GM12878 (cell line): ENCODE measurements around the gene SPG7. TPM values are rescaled to one million over a fixed set of nuclear protein-coding genes. Genes with fewer than 3 reads are reported as not detected.
"Not testable (repeated sequence)": the region's sequence is repeated elsewhere in the genome, so short reads cannot be mapped to it uniquely, and the experiment has no call there.

Experiments used
- ATAC-seq: fragments of 200-7000 bp; cut with Tn5 transposase; 3 replicates; pipeline ENCODE4 v1.9.1; 2020; ENCODE audit warnings: mild to moderate bottlenecking, moderate library complexity
- BruUV-seq: library from RNA; stranded (reverse); fragments of 400-500 nt; replicated peaks from 2 replicates; lab custom pipeline; 2021; lab: Mats Ljungman, UMichigan
- CTCF ChIA-PET: fragments of 300-600 bp; sonication (Branson Sonifier 250); formaldehyde crosslinking; extraction: SDS; loops from one replicate; lab custom pipeline; 2021; ENCODE audit warnings: inconsistent platforms; lab: Yijun Ruan, JAX
- POLR2A ChIA-PET: fragments of 350-600 bp; formaldehyde crosslinking; extraction: SDS; loops from one replicate; lab custom pipeline; 2021; ENCODE audit warnings: inconsistent platforms; lab: Charles Lee
- RAD21 ChIA-PET: fragments of 300-600 bp; sonication (Branson Sonifier 250); formaldehyde crosslinking; loops from one replicate; lab custom pipeline; 2023; ENCODE audit warnings: antibody characterized with exemption; ENCODE audit not compliant: unreplicated experiment; lab: Charles Lee
- SMC1A ChIA-PET: fragments of 300-600 bp; sonication (Branson Sonifier 250); formaldehyde crosslinking; loops from one replicate; lab custom pipeline; 2023; ENCODE audit not compliant: unreplicated experiment, uncharacterized antibody; lab: Charles Lee
- DNase-seq: peaks from one replicate; pipeline ENCODE4 v3.0.0-alpha.2; 2011; ENCODE audit warnings: low read depth, low spot score
- FAIRE-seq: peaks from 3 replicates; lab custom pipeline; 2011; peaks lifted over from hg19 to GRCh38; lab: Jason Lieb, UNC
- H2AFZ ChIP-seq: 2 replicates; pipeline ENCODE4 v1.6.0; 2011; ENCODE audit warnings: low read depth, low read length, control low read depth; ENCODE audit not compliant: control insufficient read depth
- H3K27ac ChIP-seq: 2 replicates; pipeline ENCODE4 v1.5.1; 2011; ENCODE audit warnings: control low read depth; ENCODE audit not compliant: control insufficient read depth, insufficient read depth
- H3K27me3 ChIP-seq, 2 experiments: replicated peaks in 1 of 2; 2 replicates each; pipeline versions ENCODE4 v1.6.0 to v1.6.1; 2011; ENCODE audit warnings: low read length in 1 of 2; ENCODE audit not compliant: control insufficient read depth in 2 of 2, insufficient read depth in 2 of 2
- H3K36me3 ChIP-seq, 2 experiments: 2 replicates each; pipeline ENCODE4 v1.5.1; 2011; ENCODE audit warnings: low read length in 1 of 2; ENCODE audit not compliant: control insufficient read depth in 2 of 2, insufficient read depth in 2 of 2
- H3K4me1 ChIP-seq: 2 replicates; pipeline ENCODE4 v1.6.1; 2011; ENCODE audit warnings: mild to moderate bottlenecking, low read length, moderate library complexity, mixed read lengths; ENCODE audit not compliant: control insufficient read depth, insufficient read depth
- H3K4me2 ChIP-seq: 2 replicates; pipeline ENCODE4 v1.6.0; 2011; ENCODE audit warnings: control low read depth; ENCODE audit not compliant: control insufficient read depth, insufficient read depth
- H3K4me3 ChIP-seq: fragments of 200-600 bp; sonication (generic); 2 replicates; pipeline ENCODE4 v1.5.1; 2016
- H3K79me2 ChIP-seq: 2 replicates; pipeline ENCODE4 v1.6.0; 2011; ENCODE audit warnings: low read length; ENCODE audit not compliant: control insufficient read depth, insufficient read depth
- H3K9ac ChIP-seq: 2 replicates; pipeline ENCODE4 v1.8.0; 2011; ENCODE audit warnings: low read length, control low read depth, mixed read lengths; ENCODE audit not compliant: control insufficient read depth, insufficient read depth
- H3K9me3 ChIP-seq: replicated peaks from 3 replicates; pipeline ENCODE4 v1.5.1; 2011; ENCODE audit warnings: mild to moderate bottlenecking, low read length; ENCODE audit not compliant: control insufficient read depth, insufficient read depth
- H4K20me1 ChIP-seq: 2 replicates; pipeline ENCODE4 v1.6.0; 2011; ENCODE audit not compliant: control insufficient read depth, insufficient read depth
- E2F8 ChIP-seq: fragments of 450-650 bp; IDR thresholded peaks from 2 replicates; pipeline ENCODE4 v1.6.1; 2018; ENCODE audit warnings: mild to moderate bottlenecking, low read depth, moderate library complexity; ENCODE audit not compliant: partially characterized antibody
- EGR1 ChIP-seq, 2 experiments: IDR thresholded peaks; 1 replicate in 1 of 2; 2 replicates in 1 of 2; pipeline ENCODE4 v1.6.1; 2011 to 2012; ENCODE audit warnings: low read depth in 2 of 2, low read length in 2 of 2, borderline replicate concordance in 1 of 2, mild to moderate bottlenecking in 1 of 2, moderate library complexity in 1 of 2
- MTA3 ChIP-seq: IDR thresholded peaks from 2 replicates; pipeline ENCODE4 v1.6.1; 2012; ENCODE audit warnings: low read length, inconsistent platforms, borderline replicate concordance
- RAD21 ChIP-seq: IDR thresholded peaks from 2 replicates; pipeline ENCODE4 v1.6.1; 2011; ENCODE audit warnings: mild to moderate bottlenecking, low read depth, low read length, moderate library complexity; ENCODE audit not compliant: insufficient read depth
- WGBS: methylation state at CpG from one replicate; pipeline ENCODE4 v1.1.6; 2016; ENCODE audit warnings: low lambda C conversion rate; ENCODE audit not compliant: insufficient replicate concordance, insufficient coverage; ENCODE audit errors: missing lambda C conversion rate; 5-methylcytosine and 5-hydroxymethylcytosine counted together
- in situ Hi-C: fragments of 300-500 bp; cut with MboI; formaldehyde crosslinking; loops from 9 replicates; pipeline ENCODE4 v1.14.3; 2018; ENCODE audit warnings: mixed read lengths
- intact Hi-C: fragments of 100-400 bp; cut with micrococcal nuclease; formaldehyde crosslinking; loops from one replicate; pipeline ENCODE4 v1.14.2; 2022; ENCODE audit not compliant: unreplicated experiment
- polyA plus RNA-seq, 11 experiments: library from polyadenylated mRNA; depleted of rRNA in 4 of 11; unstranded in 6 of 11; stranded (reverse) in 5 of 11; fragments of >200 nt; fragmentation: Nextera tagmentation in 4 of 11; fragmentation: Illumina TruSeq in 1 of 11; extraction: Ambion mirVana in 4 of 11; extraction: Trizol in 1 of 11; gene quantifications; 1 replicate in 1 of 11; 2 replicates in 10 of 11; pipeline versions ENCODE4 v1.2.1 to v1.2.3, GENCODE V29; 2011 to 2016; ENCODE audit warnings: inconsistent platforms in 2 of 11, missing spikeins in 2 of 11, low read depth in 1 of 11
- total RNA-seq, 4 experiments: library from RNA; depleted of rRNA in 3 of 4; stranded (reverse); fragments of >200 nt in 3 of 4; fragmentation: Illumina TruSeq in 1 of 4; extraction: Trizol in 1 of 4; gene quantifications; 2 replicates each; pipeline versions ENCODE4 v1.2.1 to v1.2.3, GENCODE V29; 2013 to 2021

The SPG7 gene
- total and polyA plus RNA-seq, 10 of the 15 experiments (the other 5 are each of a cell fraction or from before 2014, with no cell fraction given), result 5.9 to 75.9 (median 52.5) TPM

- TF ChIP-seq RAD21 (no peak), MTA3 (no peak)
Measured at GRCh38 chr16:89586218-89586617, 78.0 kb downstream of the SPG7 start (continued).

DNA sequence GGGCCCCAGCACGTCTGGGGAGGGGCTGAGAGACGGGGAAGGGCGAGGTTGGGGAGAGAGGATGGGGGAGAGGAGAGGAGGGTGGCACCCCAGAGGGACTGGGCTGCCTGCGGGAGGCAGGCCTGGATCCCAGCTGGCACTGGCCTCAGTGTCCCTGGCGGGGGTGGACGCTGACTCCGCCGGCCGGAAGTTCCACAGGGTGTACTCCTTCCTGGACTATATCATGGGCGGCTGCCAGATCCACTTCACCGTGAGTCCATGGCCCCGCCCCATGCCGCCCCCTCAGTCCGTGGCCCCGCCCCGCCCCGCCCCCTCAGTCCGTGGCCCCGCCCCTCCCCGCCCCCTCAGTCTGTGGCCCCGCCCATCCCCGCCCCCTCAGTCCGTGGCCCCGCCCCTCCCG lies 78.7 kb downstream of the SPG7 start:
- DNase-seq, result no peak
- Histone ChIP-seq H3K9ac (no peak overlapping the region), H3K4me2 (no peak overlapping the region), H4K20me1 (no peaks in the 10 kb centered on the region), H2AFZ (no peak overlapping the region), H3K36me3 (no peaks in the 10 kb centered on the region), H3K27ac (no peak overlapping the region), H3K4me3 (no peak overlapping the region), H3K79me2 (no peaks in the 10 kb centered on the region), H3K27me3 (no peaks in the 10 kb centered on the region), H3K9me3 (no peaks in the 10 kb centered on the region), H3K4me1 (no peaks in the 10 kb centered on the region)
- CTCF ChIA-PET, result no interaction called here
- FAIRE-seq, result no peak
- BruUV-seq, result no TSS peak
- SMC1A ChIA-PET, result no interaction called here
- POLR2A ChIA-PET, result no interaction called here
- in situ Hi-C loops (no loop called here), intact Hi-C loops (no loop called here)
- ATAC-seq, result no peak
- TF ChIP-seq EGR1 (IDR thresholded peaks at IDR 0.05; ENCODE audit: borderline replicate concordance in 1 of 2, low read depth in 2 of 2, low read length in 2 of 2) (peak in 1 of 2 experiments; percentile 57; a peak in 1 of 3 replicates), E2F8 (no peak)
- RAD21 ChIA-PET, result no interaction called here
- WGBS, result 93% methylated on average over 10 of the region's 25 CpGs

DNA sequence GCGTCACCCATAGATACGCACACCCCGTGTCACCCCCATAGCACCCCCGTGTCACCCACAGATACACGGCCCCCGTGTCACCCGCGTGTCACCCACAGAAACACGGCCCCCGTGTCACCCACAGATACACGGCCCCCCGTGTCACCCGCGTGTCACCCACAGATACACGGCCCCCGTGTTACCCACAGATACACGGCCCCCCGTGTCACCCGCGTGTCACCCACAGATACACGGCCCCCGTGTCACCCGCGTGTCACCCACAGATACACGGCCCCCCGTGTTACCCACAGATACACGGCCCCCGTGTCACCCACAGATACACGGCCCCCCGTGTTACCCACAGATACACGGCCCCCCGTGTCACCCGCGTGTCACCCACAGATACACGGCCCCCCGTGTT lies 79.5 kb downstream of the SPG7 start:
- H3K27me3 ChIP-seq, RAD21 ChIA-PET, H3K4me2 ChIP-seq, H2AFZ ChIP-seq, H3K27ac ChIP-seq, H3K9ac ChIP-seq, FAIRE-seq, H3K4me1 ChIP-seq, ATAC-seq, BruUV-seq, POLR2A ChIA-PET, H3K9me3 ChIP-seq, in situ Hi-C loops, H3K79me2 ChIP-seq, H4K20me1 ChIP-seq, H3K4me3 ChIP-seq, DNase-seq, SMC1A ChIA-PET, CTCF ChIA-PET, H3K36me3 ChIP-seq, intact Hi-C loops: not testable (repeated sequence)
- 100% methylated on average over 1 of the region's 36 CpGs for WGBS
